ENCODE data around the gene SYT13. TPM values are rescaled to one million over a fixed set of nuclear protein-coding genes. Genes with fewer than 3 reads are reported as not detected.
A peak's percentile ranks its signal among the peaks of the same experiment; 100 is the strongest.

The SYT13 gene
- total RNA-seq, 1 experiment from 2014 or later, result 1.4 TPM

GRCh38 chr11:45211732-45212131 is 74.4 kb downstream of the SYT13 start:
- Histone ChIP-seq H3K27ac (ENCODE audit: low read depth, low read length) (no peak overlapping the region), H4K20me1 (ENCODE audit: insufficient read depth) (no peaks in the 10 kb centered on the region), H3K4me1 (ENCODE audit: control insufficient read depth in 1 of 2, insufficient read depth in 2 of 2, low read length in 2 of 2) (no peaks in the 10 kb centered on the region), H3K9ac (ENCODE audit: low read length) (no peak overlapping the region), H3K79me2 (ENCODE audit: insufficient read depth, low read length) (no peaks in the 10 kb centered on the region), H3K36me3 (ENCODE audit: control insufficient read depth in 1 of 2, insufficient read depth in 2 of 2, low read length in 2 of 2) (no peaks in the 10 kb centered on the region), H3K4me2 (ENCODE audit: low read length) (no peak overlapping the region), H3K27me3 (ENCODE audit: insufficient read depth, low read length) (no peaks in the 10 kb centered on the region), H2AFZ (ENCODE audit: low read depth, low read length, poor library complexity, severe bottlenecking) (no peak overlapping the region), H3K9me3 (ENCODE audit: control insufficient read depth in 1 of 2, insufficient read depth in 1 of 2, low read depth in 1 of 2, low read length in 2 of 2) (no peaks in the 10 kb centered on the region), H3K9me2 (ENCODE audit: insufficient read depth) (no peaks in the 10 kb centered on the region), H3K4me3 (replicated peaks in 1 of 2; ENCODE audit: low read depth in 1 of 2, low read length in 2 of 2) (no peak overlapping the region)
- ChIA-PET RAD21 (ENCODE audit: low non-redundant PET in 1 of 2, low total read pairs in 2 of 2, uncharacterized antibody in 2 of 2, unreplicated experiment in 2 of 2) (no interaction called here), CTCF (no interaction called here), POLR2A (no interaction called here)
- ATAC-seq (no peak), DNase-seq (ENCODE audit: low read depth, low spot score) (no peak)
- intact Hi-C loops (cut with micrococcal nuclease), result no loop called here
- no TSS peak for BruUV-seq (replicated peaks)
- TF ChIP-seq CEBPB (IDR thresholded peaks at IDR 0.05; ENCODE audit: low read depth) (no peak), SRF (IDR thresholded peaks at IDR 0.05; ENCODE audit: low read depth) (no peak), CBX3 (IDR thresholded peaks at IDR 0.05; ENCODE audit: low read depth) (no peak), ELF1 (IDR thresholded peaks at IDR 0.05; ENCODE audit: borderline replicate concordance, low read depth) (no peak), RAD21 (IDR thresholded peaks at IDR 0.05; ENCODE audit: low read depth) (peak; percentile 14; the same call in 1 of the 2 replicates), REST (IDR thresholded peaks at IDR 0.05; ENCODE audit: low read depth) (no peak), JUND (IDR thresholded peaks at IDR 0.05) (no peak), YY1 (IDR thresholded peaks at IDR 0.05; ENCODE audit: extremely low read depth, insufficient replicate concordance, low read depth, low read length) (no peak)
- TF ChIP-seq, protein P1, sequence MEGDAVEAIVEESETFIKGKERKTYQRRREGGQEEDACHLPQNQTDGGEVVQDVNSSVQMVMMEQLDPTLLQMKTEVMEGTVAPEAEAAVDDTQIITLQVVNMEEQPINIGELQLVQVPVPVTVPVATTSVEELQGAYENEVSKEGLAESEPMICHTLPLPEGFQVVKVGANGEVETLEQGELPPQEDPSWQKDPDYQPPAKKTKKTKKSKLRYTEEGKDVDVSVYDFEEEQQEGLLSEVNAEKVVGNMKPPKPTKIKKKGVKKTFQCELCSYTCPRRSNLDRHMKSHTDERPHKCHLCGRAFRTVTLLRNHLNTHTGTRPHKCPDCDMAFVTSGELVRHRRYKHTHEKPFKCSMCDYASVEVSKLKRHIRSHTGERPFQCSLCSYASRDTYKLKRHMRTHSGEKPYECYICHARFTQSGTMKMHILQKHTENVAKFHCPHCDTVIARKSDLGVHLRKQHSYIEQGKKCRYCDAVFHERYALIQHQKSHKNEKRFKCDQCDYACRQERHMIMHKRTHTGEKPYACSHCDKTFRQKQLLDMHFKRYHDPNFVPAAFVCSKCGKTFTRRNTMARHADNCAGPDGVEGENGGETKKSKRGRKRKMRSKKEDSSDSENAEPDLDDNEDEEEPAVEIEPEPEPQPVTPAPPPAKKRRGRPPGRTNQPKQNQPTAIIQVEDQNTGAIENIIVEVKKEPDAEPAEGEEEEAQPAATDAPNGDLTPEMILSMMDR (IDR thresholded peaks at IDR 0.05 in 2 of 3, conservative IDR thresholded peaks at IDR 0.05 in 1 of 3; ENCODE audit: borderline replicate concordance in 1 of 3, insufficient read depth in 1 of 3, low read depth in 2 of 3, low read length in 2 of 3), result peak in 1 of 3 experiments; percentile 8; a peak in 1 of 6 replicates
